Heart left ventricle (tissue), 16 donors: Measurements from ENCODE around the gene NUMA1. TPM values are rescaled to one million over a fixed set of nuclear protein-coding genes. Genes with fewer than 3 reads are reported as not detected.
A peak's percentile ranks its signal among the peaks of the same experiment; 100 is the strongest.

ENCODE experiments used
- ATAC-seq, 4 donors: fragments of 200-7000 bp; cut with Tn5 transposase; one replicate each; pipeline ENCODE4 v1.9.1; 2020 to 2022; ENCODE audit warnings: moderate library complexity in 4 of 4, mild to moderate bottlenecking in 3 of 4, moderate number of reproducible peaks in 1 of 4
- DNase-seq, 5 donors: peaks; one replicate each; pipeline ENCODE4 v3.0.0-alpha.2; 2020
- H3K27ac ChIP-seq, 12 donors: fragments of 200-600 bp; sonication (generic) in 4 of 12; one replicate each; pipeline versions ENCODE4 v1.5.0 to v1.8.0; 2016 to 2022; ENCODE audit warnings: mild to moderate bottlenecking in 2 of 12
- H3K27me3 ChIP-seq, 9 donors: fragments of 200-600 bp; sonication (generic) in 2 of 9; one replicate each; pipeline versions ENCODE4 v1.5.1 to v1.8.0; 2016 to 2022; ENCODE audit warnings: mild to moderate bottlenecking in 3 of 9
- H3K36me3 ChIP-seq, 9 donors: fragments of 200-600 bp; sonication (generic) in 2 of 9; one replicate each; pipeline versions ENCODE4 v1.5.0 to v1.8.0; 2018 to 2022; ENCODE audit warnings: mild to moderate bottlenecking in 2 of 9
- H3K4me1 ChIP-seq, 12 donors: fragments of 200-600 bp; sonication (generic) in 4 of 12; one replicate each; pipeline versions ENCODE4 v1.5.0 to v1.8.0; 2016 to 2022; ENCODE audit warnings: mild to moderate bottlenecking in 3 of 12
- H3K4me3 ChIP-seq, 12 donors: fragments of 200-600 bp; sonication (generic) in 4 of 12; one replicate each; pipeline versions ENCODE4 v1.5.0 to v1.8.0; 2017 to 2022; ENCODE audit warnings: mild to moderate bottlenecking in 9 of 12, moderate library complexity in 4 of 12
- H3K9me3 ChIP-seq, 12 donors: fragments of 200-600 bp; sonication (generic) in 4 of 12; one replicate each; pipeline versions ENCODE4 v1.5.0 to v1.8.0; 2016 to 2022; ENCODE audit warnings: mild to moderate bottlenecking in 1 of 12
- CTCF ChIP-seq, 12 donors: fragments of 200-600 bp; sonication (generic) in 4 of 12; IDR thresholded peaks; one replicate each; pipeline versions ENCODE4 v1.5.0 to v1.8.0; 2018 to 2022; ENCODE audit warnings: antibody characterized with exemption in 12 of 12, mild to moderate bottlenecking in 5 of 12
- POLR2A ChIP-seq, 2 donors: fragments of 450-650 bp; IDR thresholded peaks; one replicate each; pipeline ENCODE4 v1.6.1; 2017; ENCODE audit warnings: antibody characterized with exemption in 2 of 2, mild to moderate bottlenecking in 2 of 2, moderate library complexity in 2 of 2
- WGBS, 4 donors: extraction: QIAGEN DNeasy Blood & Tissue Kit in 2 of 4; methylation state at CpG; one replicate each; pipeline versions ENCODE4 v1.1.5 to v1.1.7; 2013 to 2018; 5-methylcytosine and 5-hydroxymethylcytosine counted together
- intact Hi-C, 10 donors: fragments of 100-400 bp; cut with DNase I; formaldehyde crosslinking; loops; one replicate each; pipeline versions ENCODE4 v1.11.1 to v1.14.2; 2022
- polyA plus RNA-seq, 2 donors: library from polyadenylated mRNA; stranded (reverse); fragments of 200-250 nt; gene quantifications; one replicate each; pipeline ENCODE4 v1.2.3, GENCODE V29; 2013
- total RNA-seq, 9 donors: library from RNA; depleted of rRNA in 2 of 9; stranded (reverse); fragments of >200 nt in 2 of 9; fragmentation: NEBNext Ultra II Directional in 3 of 9; extraction: Animal tissue kit (Norgen Biotek cat#: 25700) in 3 of 9; gene quantifications; one replicate each; pipeline versions ENCODE4 v1.1.0 to v1.2.4, GENCODE V29; 2016 to 2023
- donor health status: ischemic (EF 13 %, LVEDD 7.1; RV severe dilation, severe dysfunction).
- donor health status: healthy with polysubstance abuse.
- donor health status: DM: no; HTN: yes; CAD: no.
- donor health status: DM: no; HTN: no; CAD: no.
- donor health status: ischemic (EF 25% LVEDD 6.9; RV normal size, moderate dysfunction).
- donor health status: ischemic (EF 25% LVEDD 5.7; RV mildly dilated, moderate dysfunction).
- donor health status: healthy.
- donor health status: DM: yes; HTN: yes; CAD: no.
- donor health status: ischemic (EF 35%, LVEDD 5.7; RV mildly dilated, moderate dysfunction).
- donor health status: nonischemic (EF 11% LVEDD 7.7; RV severe dilation, severe dysfunction).
- donor health status: DM: yes; HTN: yes; CAD: no.
- donor health status: PGD.
- donor health status: ischemic (EF 29% LVEDD 5.4; RV normal size, mild dysfunction).
- donor health status: nonischemic (EF 23%, LVEDD 6.1; RV moderate dilation, normal function).

The NUMA1 gene
- total and polyA plus RNA-seq, 11 donors, result 62.7 to 193 (median 101) TPM

GRCh38 chr11:72072348-72072747 lies 8.0 kb downstream of the NUMA1 start:
- no peaks in the 10 kb centered on the region for H3K27me3 ChIP-seq
- 66 to 76% (median 72%) methylated on average over 3 of the region's 3 CpGs for WGBS, 4 donors
- H3K36me3 ChIP-seq, result peaks cover 0 to 7% (median 3%) of the 10 kb centered on the region in 9 donors
- no peak for DNase-seq
- intact Hi-C loops, result no loop called here
- TF ChIP-seq CTCF (IDR thresholded peaks at IDR 0.05) (no peak), POLR2A (IDR thresholded peaks at IDR 0.05) (no peak)
- ATAC-seq, result no peak
- no peak overlapping the region for H3K4me3 ChIP-seq
- H3K4me1 ChIP-seq, result peaks cover 7 to 69% (median 25%) of the 10 kb centered on the region in 12 donors
- peak overlapping the region in 2 of 12 donors; percentile 8 to 23 for H3K27ac ChIP-seq
- H3K9me3 ChIP-seq, result no peaks in the 10 kb centered on the region

GRCh38 chr11:72070491-72070890 lies 9.9 kb downstream of the NUMA1 start:
- peaks cover 7 to 76% (median 32%) of the 10 kb centered on the region in 12 donors for H3K4me1 ChIP-seq

GRCh38 chr11:72069787-72070251 lies 10.5 kb downstream of the NUMA1 start:
- no peak for TF ChIP-seq CTCF (IDR thresholded peaks at IDR 0.05)
- peak in 1 of 2 donors; percentile 50 for TF ChIP-seq POLR2A (IDR thresholded peaks at IDR 0.05)
- intact Hi-C loops, result no loop called here
- H3K27ac ChIP-seq, result peak overlapping the region in 11 of 12 donors; percentile 31 to 86 (median 68)
- H3K4me1 ChIP-seq, result peaks cover 7 to 69% (median 32%) of the 10 kb centered on the region in 12 donors
- DNase-seq (peak; percentile 75 to 91 (median 87)), ATAC-seq (peak; percentile 88 to 99 (median 97))
- no peaks in the 10 kb centered on the region for H3K9me3 ChIP-seq
- H3K4me3 ChIP-seq, result peak overlapping the region in 1 of 12 donors; percentile 39
- H3K36me3 ChIP-seq, result peaks cover 0 to 16% (median 0%) of the 10 kb centered on the region in 9 donors
- H3K27me3 ChIP-seq, result no peaks in the 10 kb centered on the region
- WGBS, 4 donors, result 7 to 23% (median 15%) methylated on average over 2 of the region's 2 CpGs

More at GRCh38 chr11:72070491-72070890, 9.9 kb downstream of the NUMA1 start:
- Histone ChIP-seq H3K9me3 (no peaks in the 10 kb centered on the region), H3K27ac (peak overlapping the region in 11 of 12 donors; percentile 5 to 86 (median 68)), H3K4me3 (no peak overlapping the region), H3K36me3 (peaks cover 0 to 12% (median 0%) of the 10 kb centered on the region in 9 donors), H3K27me3 (no peaks in the 10 kb centered on the region)
- no peak for TF ChIP-seq POLR2A (IDR thresholded peaks at IDR 0.05)
- TF ChIP-seq CTCF (IDR thresholded peaks at IDR 0.05), result no peak
- WGBS, 4 donors, result 95 to 98% (median 96%) methylated on average over 7 of the region's 7 CpGs
- ATAC-seq (no peak), DNase-seq (no peak)
- intact Hi-C loops, result no loop called here

GRCh38 chr11:72069200-72069599 lies 11.1 kb downstream of the NUMA1 start:
- Histone ChIP-seq H3K36me3 (peaks cover 0 to 23% (median 3%) of the 10 kb centered on the region in 9 donors), H3K27me3 (no peaks in the 10 kb centered on the region), H3K4me3 (peak overlapping the region in 1 of 12 donors; percentile 39), H3K9me3 (no peaks in the 10 kb centered on the region), H3K27ac (peak overlapping the region in 11 of 12 donors; percentile 31 to 86 (median 68)), H3K4me1 (peaks cover 7 to 67% (median 32%) of the 10 kb centered on the region in 12 donors)
- TF ChIP-seq CTCF (IDR thresholded peaks at IDR 0.05) (no peak), POLR2A (IDR thresholded peaks at IDR 0.05) (no peak)
- peak in 2 of 4 donors; percentile 19 to 50 for ATAC-seq
- no peak for DNase-seq
- intact Hi-C loops, result no loop called here
